HG02610 (cell line): ENCODE data around the gene CREBL2.

Experiments
- ATAC-seq: cut with Tn5 transposase; IDR thresholded peaks from one replicate; pipeline ENCODE4 v1.9.1; 2021; ENCODE audit warnings: mild to moderate bottlenecking, moderate library complexity; ENCODE audit not compliant: unreplicated experiment

Gene CREBL2

GRCh38 chr12:12671850-12672660, 60.4 kb downstream of the CREBL2 start:
- no peak for ATAC-seq

GRCh38 chr12:12673296-12673695, 61.6 kb downstream of the CREBL2 start:
- peak; percentile 76 for ATAC-seq

- no peak for ATAC-seq
These were observed 64.9 kb downstream of the CREBL2 start for GRCh38 chr12:12676605-12677004.

GRCh38 chr12:12681061-12681765, 69.5 kb downstream of the CREBL2 start:
- ATAC-seq, result no peak

- ATAC-seq, result no peak
These were observed 70.6 kb downstream of the CREBL2 start for GRCh38 chr12:12682284-12682683.

- ATAC-seq, result no peak
These were observed 71.5 kb downstream of the CREBL2 start for GRCh38 chr12:12683136-12683697.

- no peak for ATAC-seq
These were observed 72.0 kb downstream of the CREBL2 start for GRCh38 chr12:12683725-12684124.

- no peak for ATAC-seq
These were observed 72.9 kb downstream of the CREBL2 start for GRCh38 chr12:12684375-12685106.

- ATAC-seq, result no peak
These were observed 73.6 kb downstream of the CREBL2 start for GRCh38 chr12:12685305-12685704.

GRCh38 chr12:12686472-12686871, 74.8 kb downstream of the CREBL2 start:
- no peak for ATAC-seq

GRCh38 chr12:12686925-12687324, 75.2 kb downstream of the CREBL2 start:
- ATAC-seq, result no peak

- peak; percentile 41 for ATAC-seq
These were observed 78.1 kb downstream of the CREBL2 start for GRCh38 chr12:12689647-12690300.

- no peak for ATAC-seq
These were observed 79.9 kb downstream of the CREBL2 start for GRCh38 chr12:12691549-12691948.

GRCh38 chr12:12693111-12693671, 81.5 kb downstream of the CREBL2 start:
- ATAC-seq, result no peak
